NCI-H2107 (cell line): ENCODE measurements around the gene EFCAB8.

Experiments used
- DNase-seq: peaks from one replicate; lab custom pipeline; 2025; lab: John Stamatoyannopoulos, UW

Gene EFCAB8, protein sequence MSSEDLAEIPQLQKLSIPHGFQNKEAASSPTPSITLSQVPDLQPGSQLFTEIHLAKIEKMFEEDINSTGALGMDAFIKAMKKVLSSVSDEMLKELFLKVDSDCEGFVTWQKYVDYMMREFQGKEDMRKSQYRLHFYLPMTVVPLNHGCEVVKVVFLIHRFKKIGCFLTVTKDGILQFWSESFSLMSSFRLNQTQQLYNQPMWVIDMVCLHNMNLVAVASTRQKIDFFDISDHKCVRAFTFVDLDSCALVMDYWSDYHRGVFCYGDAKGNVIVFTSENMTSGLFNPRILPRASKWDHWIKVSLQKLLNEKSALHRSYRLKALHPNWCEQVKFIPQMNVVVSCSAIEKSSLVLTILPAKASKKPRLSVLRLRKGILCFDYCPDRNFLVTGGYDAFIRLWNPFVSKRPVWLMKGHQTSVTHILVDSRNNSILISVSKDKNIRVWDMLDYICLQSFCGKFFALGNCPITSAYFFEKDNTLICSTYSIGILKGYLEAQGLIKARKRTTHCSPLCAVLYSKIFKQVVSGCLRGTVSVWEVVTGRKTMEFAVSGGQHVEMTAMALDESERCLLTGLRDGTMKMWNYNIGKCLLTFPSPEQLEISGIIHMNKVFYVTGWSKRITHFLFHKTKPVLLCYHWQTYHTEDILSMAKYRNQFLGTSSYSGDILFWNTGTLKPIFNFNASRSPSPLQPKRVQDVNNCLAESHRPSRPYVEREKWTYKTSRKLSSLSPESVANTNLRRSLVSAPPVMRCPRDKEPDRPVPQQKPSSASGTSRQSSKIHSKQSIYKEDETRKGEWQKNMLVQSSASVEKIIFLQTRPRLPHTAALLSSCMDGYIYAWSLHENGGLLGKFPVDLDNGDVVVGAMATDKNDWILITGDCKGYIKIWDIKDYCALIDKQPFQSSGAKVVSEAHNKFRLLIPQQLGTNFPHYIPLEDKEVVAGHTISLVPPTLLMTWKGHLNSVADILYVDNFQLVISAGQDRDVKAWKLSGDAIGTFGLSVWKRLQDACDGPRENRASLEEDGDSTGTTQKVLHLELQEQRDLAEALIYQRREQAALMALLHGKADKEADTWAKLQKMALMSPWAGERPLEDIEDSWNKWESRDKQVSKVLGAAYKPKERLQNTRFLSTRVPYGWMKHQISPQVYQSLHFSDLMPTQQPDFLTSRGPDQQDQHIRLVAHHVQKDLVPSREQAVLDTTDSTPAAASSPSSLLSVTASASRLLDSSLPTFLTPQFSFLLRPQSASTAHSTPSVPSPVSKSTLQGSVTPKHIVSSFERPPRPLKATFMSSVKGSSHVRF

DNA sequence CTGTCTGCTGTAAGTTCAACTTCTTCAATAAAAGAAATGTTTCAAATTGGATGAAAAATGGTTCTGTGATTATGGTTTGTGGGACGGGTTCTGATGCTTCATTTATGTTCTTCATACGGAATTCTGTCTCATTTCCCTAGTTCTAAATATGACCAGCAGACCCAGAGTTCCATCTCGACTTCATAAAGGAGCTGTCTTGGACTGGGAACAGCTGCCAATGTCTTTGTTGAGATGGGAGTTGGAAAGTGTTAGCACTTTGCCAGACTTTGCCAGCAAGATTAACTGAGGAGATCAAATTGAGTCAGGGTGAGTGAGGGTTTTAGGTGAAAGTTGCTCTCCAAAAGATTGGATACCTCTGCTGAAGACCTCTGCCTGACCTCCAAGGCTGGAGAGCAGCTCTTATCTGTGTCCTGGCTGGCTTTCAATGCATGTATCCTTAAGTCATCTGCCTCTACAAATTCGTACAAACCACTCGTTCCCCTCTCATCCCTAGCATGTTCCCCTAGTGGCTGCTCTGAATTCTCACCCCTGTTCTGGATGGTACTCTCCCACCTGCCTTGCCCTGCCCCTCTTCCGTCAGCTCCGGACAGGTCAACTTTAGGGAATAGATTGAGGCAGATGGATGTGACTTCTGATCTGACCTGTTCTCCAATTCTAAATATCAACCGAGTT lies at the start of gene EFCAB8:
Gene EFCAB8, plus strand, starts transcription at position 223 of the 672 bp plus-strand sequence. CDS start 4,870 bp downstream, outside the sequence.
- DNase-seq, result no peak

DNA sequence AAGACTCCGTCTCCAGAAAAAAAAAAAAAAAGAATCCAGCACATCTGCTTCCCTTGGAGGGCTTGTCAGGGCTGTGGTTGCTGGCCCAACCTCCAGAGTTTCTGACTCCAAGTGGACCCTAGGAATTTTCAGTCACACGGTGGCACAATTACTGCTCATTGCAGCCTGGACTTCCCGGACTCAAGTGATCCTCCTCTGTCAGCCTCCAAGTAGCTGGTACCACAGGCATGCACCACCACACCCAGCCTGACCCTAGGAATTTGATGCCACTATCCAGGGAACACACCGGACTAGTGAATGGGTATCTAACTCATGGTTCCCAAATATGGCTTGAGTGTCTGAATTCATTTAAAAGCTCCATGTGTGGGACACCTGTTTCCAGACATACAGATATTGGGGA lies 48.8 kb upstream of the EFCAB8 start:
- DNase-seq, result no peak

DNA sequence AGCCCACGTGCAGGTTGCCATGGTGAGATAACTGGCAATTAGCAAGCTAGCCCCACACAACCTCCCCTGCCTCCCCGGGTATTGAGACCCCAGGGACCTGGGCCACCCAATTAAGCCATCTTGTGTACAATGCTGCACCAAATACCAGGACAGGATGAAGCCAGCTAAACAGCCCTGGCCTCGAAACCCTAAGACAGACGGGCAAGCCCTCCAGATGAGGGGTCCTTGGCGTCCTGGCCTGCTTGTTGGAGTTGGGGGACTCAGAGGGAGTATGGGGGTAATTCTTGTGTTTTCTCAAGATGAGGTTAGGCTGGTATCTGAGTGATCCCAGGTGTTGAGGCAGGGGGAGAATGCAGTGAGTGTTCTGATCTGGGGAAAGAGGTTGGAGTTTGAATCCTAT lies 47.8 kb upstream of the EFCAB8 start:
- no peak for DNase-seq

DNA sequence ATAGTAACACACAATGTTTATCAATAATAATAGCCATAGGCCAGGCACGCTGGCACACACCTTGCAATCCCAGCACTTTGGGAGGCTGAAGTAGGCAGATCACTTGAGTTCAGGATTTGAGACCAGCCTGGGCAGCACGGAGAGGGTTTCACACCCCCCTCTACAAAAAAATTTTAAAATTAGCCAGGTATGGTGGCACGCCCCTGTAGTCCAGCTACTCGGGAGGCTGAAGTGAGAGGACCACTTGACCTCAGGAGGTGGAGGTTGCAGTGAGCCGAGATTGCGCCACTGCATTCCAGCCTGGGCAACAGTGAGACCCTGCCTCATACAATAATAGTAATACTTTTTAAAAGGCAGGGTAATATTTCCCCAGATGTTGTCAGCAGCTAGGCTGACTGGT lies 46.8 kb upstream of the EFCAB8 start:
- DNase-seq, result no peak

DNA sequence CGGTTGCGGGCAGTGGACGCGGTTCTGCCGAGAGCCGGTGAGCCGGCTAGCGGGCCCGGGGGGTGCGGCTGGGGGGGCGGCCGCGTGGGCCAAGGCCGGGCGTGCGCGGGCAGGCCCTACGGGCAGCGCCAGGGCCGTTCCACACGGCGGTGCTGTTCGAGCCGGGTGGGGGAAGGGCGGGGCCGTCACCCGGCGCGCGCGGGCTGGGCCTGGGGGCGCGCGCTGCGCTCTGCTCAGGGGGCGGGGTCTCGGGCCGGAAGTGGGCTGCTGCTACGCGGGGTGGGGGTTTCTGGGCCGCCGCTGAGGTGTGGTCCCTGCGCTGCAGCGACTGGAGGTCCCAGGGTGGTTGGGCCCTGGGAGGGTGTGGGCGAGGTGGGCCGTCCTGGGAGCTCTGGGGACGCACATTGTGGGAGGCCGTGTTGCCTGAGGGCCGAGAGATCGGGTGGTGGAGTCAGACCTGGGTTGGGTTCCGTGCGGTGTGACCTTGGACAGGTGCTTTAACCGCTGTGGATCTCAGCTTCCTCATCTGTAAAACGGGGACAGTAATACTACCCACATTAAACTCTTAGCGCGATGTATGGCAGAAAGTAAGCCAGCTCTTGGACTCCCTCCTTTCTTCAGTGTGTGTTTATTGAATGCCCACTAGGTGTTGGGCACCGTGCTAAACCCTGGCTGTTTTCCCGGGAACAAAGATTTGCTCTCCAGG lies 38.6 kb upstream of the EFCAB8 start:
- DNase-seq, result no peak

DNA sequence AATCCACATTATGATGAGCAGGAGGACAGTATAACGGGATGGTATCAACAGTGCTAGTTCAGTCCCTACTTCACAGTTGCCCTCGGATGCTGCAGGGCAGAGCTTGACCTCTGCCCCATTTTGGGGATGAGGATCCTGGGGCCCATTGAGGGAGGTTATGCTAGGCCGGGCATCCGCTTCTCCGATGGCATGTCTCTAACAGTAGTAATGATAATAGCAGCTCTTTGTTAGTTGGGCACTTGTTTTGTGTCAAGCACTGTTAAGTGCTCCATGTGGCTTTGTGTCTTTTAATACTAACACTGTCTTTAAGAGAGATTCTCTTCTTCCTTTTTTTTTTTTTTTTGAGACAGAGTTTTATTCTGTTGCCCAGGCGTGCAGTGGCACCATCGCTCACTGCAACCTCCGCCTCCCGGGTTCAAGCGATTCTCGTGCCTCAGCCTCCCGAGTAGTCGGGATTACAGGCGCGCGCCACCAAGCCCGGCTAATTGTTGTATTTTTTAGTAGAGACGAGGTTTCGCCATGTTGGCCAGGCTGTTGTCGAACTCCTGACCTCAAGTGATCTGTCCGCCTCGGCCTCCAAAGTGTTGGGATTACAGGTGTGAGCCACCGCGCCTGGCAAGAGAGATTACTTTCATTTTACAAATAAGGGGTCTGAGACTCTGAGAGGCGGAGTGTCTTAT lies 37.9 kb upstream of the EFCAB8 start:
- DNase-seq, result no peak

DNA sequence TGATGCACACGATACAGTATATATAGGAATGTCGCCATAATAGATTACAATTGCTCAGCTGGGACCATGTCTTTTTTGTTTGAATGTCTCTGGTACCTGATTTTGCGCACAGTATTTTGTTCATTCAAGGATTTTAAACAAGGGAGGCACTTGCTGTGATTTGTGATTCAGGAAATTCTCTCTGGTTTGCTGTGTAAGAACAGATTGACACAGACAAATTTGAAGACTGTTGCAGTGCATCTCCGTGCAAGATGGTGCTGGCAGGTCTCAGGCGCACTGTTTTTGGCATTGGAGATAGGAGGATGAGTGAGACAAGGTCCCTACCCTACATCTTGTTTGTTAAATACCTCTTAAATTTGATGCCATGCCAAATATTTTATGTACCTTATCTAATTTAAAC lies 36.5 kb upstream of the EFCAB8 start:
- DNase-seq, result no peak

DNA sequence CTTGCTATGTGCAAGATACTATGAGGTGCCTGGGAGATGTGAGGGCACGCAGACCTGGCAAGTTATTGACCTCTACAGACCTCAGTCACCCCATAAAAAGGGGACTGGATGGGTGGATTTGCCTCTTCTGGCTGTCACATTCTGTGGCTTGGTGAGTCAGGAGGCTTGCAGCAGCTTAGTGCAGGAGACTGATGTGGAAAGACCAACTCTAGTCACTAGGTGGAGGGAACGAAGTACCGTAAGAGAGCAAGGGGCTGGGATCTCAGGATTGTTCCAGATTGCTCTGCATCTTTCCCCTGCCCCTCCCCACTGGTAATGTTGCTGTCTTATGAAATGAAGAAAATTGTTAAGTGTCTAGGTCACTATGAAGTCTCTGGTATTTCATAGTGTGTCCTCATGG lies 35.6 kb upstream of the EFCAB8 start:
- no peak for DNase-seq

DNA sequence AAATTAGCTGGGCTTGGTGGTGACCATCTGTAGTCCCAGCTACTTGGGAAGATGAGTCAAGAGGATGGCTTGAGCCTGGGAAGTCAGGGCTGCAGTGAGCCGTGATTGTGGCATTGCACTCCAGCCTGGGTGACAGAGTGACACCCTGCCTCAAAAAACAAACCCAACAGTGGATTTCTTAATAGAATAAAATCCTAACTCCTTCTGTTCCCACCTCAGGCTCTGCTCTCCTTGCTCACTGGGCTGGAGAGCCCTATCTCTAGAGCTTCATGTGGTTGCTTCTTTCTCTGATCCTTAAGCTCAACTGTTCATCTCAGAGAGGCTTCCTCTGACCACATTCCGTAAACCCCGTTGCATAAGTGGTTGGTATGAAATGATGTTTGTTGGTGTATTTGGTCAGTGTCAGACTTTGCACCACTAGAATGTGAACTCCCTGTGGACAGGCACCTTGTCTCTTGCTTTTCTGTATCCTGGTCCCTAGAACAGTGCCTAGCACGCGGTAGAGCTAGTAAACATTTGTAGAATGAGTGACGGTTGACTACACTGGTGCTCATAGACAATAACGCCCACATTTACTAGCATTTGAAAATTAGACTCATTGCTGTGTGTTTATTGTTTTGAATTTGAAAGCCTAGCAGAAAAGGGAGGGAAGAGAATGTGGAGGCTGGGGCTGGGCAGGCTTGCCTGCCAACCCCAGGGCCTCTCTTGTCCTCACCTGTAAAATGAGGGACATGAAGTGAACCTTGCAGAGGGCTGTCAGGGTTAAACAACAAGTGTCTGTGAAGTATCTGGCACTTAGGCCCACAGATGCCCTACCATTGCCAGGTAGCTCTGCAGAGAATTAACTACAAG lies 34.8 kb upstream of the EFCAB8 start:
- no peak for DNase-seq

DNA sequence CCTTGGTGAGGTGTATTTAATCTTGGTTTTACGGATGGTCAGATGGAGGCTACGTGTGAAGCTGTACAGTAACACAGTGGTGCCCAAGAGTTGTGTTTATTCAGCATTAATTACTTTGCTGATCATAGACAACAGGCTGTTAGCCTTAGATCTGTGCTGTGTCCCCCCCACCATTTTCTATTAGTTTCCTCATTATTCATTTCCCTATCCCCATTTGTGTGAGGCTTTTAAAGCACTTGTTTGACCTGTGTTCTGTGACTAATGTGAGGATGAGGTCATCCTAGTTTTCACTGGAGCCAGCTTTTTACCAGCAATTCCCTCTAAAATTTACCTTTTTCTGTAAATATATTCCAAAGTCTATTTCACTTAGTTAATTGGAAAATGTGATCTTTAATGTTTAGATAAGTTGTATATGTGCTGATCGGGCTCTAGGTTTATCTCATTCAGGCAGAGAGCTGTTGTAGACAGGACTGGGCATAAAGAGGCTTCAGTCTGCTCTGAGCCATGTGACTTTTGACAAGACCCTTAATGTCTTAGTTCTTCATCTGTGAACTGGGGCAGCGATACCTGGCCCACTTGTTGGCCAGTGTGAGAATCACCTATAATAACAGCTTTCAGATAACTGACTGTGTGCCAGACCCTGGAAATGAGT lies 30.6 kb upstream of the EFCAB8 start:
- DNase-seq, result no peak

DNA sequence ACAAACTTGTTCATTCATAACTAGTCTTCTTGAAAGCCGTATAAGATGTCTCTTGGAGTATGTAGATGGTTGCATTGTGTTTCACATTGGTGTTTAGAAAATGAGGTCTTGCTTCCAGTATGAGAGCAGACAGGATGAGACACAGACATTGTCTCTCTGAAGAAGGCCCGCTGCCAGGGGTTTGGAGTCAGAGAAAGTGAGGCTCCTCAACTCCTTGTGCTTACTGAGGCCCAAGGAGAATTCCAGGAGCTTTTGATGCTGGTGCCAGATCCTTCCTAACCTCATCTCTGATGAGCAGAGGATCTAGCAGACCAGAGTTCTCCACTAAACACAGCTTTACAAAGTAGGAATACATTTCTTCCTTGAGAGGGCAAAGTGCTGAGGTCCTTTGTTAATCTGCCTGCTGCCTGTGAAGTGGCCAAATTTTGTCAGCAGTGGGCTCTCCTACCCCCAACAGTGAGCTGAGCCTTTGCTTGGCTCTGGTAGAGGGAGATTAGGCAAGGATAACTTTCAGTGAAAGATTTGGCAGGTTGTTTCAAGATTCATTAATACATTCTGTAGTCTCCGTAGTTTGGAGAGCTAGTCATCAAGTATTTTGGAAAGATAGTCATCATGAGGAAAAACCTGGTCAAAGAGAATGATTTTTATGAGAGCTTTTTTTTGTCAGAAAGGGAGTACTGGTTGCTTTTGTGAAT lies 29.3 kb upstream of the EFCAB8 start:
- no peak for DNase-seq

DNA sequence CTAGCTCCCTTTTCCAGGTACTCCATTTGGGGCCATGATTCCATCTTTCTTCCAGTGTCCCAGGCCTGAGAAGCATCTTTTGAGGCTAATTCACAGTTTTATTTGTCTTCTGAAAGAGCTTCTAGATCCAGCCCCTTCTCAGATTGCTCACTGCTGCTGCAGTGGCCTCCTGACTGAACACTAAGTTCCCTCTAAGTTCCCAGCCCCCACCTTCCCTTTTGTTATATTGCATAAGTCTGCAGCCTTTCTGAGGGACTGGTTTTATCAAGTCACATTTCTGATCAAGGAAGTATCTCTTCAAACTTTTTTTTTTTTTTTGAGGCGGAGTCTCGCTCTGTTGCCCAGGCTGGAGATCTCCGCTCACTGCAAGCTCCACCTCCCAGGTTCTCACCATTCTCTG lies 28.3 kb upstream of the EFCAB8 start:
- DNase-seq, result no peak

DNA sequence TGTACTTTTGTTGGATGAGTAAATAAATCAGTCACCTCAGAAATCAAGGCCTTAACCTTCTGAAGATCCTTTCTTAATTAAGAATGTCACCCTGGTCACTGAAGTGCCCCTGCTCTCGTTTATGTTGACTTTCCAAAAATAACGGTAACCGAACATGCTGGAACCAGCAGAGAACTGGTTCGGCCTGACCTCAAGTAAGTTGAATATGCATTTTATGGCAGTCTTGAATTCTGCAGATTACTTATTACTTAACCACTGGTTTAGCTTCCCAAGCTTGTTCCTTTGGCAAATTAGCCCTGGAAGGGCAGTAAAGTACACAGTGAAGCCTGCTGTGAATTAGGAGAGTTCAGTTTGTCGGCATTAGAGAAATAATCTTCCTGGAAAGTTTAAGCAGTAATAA lies 26.7 kb upstream of the EFCAB8 start:
- no peak for DNase-seq

DNA sequence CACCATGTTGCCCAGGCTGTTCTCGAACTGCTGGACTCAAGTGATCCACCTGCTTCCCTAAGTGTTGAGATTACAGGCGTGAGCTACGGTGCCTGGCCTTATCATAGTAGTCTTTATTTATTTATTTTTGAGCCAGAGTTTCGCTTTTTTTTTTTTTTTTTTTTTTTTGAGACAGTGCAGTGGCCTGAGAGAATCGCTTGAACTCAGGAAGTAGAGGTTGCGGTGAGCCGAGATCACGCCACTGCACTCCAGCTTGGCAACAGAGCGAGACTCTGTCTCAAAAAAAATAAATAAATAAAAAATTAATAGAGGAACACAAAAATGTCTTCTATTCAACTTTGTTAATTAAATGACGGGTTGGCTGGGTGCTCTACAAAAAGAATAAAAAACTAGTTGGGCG lies 26.1 kb upstream of the EFCAB8 start:
- DNase-seq, result no peak

DNA sequence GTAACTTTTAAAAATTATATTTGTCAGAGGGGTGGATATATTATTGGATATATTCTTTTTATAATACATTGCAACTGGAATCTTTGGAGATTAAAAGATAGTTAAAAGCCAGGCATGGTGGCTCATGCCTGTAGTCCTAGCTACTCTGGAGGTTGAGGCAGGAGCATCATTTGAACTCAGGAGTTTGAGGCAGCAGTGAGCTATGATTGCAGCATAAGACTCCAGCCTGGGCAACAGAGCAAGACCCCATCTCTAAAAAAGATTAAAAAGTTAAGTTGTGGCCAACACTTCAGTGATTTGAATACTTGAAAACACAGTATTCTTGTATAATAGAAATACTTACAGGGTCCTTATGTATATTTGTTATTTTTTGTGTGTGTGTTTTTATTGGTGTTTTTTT lies 23.8 kb upstream of the EFCAB8 start:
- no peak for DNase-seq

DNA sequence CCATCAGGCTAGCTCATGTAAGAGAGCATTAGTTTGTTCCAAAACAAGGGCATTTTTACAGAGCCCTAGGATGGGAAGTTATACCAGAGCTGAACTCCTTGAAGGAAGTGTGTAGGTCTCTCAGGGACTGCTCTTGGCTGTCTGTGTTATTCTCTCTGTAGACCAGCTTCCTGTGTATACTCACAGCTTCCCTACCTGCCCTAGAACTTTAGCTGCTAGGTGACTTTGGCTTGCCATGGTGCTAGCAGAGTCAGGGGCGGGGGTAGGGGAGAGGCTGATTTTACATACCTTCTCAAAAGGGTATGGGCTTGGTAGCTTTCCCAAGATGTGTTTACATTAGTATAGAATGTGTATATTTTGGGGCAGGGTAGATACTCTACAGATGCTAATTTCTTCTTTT lies 21.6 kb upstream of the EFCAB8 start:
- DNase-seq, result no peak

DNA sequence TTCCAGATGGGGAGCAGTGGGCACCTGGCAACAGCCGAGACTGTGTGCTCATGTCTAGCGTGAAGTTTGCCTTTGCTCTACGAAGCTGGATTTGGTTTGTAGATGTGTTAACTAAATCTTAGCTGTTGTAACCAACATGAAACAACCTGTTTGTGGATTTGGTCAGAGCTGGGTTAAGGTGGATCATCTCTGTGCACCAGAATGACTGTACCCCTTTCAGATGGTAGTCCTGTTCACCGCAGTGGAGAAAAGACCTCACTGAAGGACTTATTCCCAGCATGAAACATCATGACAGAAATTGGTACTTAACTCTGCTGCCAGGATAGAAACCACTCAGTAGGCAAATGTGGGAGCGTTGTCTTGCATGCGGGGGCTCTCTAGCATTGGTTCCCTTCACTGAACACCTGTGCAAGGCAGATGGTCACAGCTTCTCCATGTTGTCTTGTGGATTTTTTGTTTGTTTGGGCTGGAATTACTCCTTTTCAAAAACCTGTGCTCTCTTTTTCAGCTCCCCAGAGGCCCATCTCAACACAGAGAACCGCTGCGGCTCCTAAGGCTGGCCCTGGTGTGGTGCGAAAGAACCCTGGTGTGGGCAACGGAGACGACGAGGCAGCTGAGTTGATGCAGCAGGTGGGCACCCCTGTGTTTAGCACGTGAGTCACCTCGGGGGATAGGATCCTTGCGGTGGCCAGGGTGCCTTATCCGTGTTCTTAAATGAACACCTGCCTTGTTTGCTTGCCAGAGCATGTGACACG lies 19.3 kb upstream of the EFCAB8 start:
- peak; percentile 40 for DNase-seq

DNA sequence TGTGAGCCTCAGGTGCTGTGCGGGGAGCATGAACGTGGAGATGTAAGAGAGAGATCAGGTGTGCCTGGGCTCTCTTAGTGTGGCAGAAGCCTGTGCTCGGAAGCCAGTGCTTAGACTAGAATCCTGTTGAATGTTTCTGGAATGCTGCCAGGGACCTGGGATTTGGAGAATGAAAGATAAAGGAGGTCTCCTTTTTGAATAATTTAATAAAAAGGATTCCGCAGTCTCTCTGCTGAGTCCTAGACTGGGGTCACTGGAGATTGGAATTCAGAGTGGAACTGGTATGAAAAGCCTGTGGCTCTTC lies 18.8 kb upstream of the EFCAB8 start:
- DNase-seq, result no peak
